HG03159 (cell line): ENCODE measurements around the gene ZNF543.
"Not testable (repeated sequence)": the region's sequence is repeated elsewhere in the genome, so short reads cannot be mapped to it uniquely, and the experiment has no call there.

Experiments used
- ATAC-seq: cut with Tn5 transposase; IDR thresholded peaks from one replicate; pipeline ENCODE4 v1.9.1; 2021; ENCODE audit warnings: mild to moderate bottlenecking, moderate library complexity; ENCODE audit not compliant: unreplicated experiment

The ZNF543 gene

GRCh38 chr19:57319869-57320179 is 448 bp upstream of the ZNF543 start:
- no peak for ATAC-seq

- no peak for ATAC-seq
Measured at GRCh38 chr19:57321116-57321515, 844 bp downstream of the ZNF543 start.

- ATAC-seq: no peak
Measured at GRCh38 chr19:57321751-57322150, 1.5 kb downstream of the ZNF543 start.

- ATAC-seq: no peak
Measured at GRCh38 chr19:57324992-57325391, 4.7 kb downstream of the ZNF543 start.

- no peak for ATAC-seq
Measured at GRCh38 chr19:57327993-57328392, 7.7 kb downstream of the ZNF543 start.

GRCh38 chr19:57334191-57334590 is 13.9 kb downstream of the ZNF543 start:
- no peak for ATAC-seq

GRCh38 chr19:57338877-57339276 is 18.6 kb downstream of the ZNF543 start:
- ATAC-seq: no peak

GRCh38 chr19:57342582-57342981 is 22.3 kb downstream of the ZNF543 start:
- no peak for ATAC-seq

- no peak for ATAC-seq
Measured at GRCh38 chr19:57348136-57348535, 27.9 kb downstream of the ZNF543 start.

- ATAC-seq: peak; percentile 99
Measured at GRCh38 chr19:57350877-57351805, 30.9 kb downstream of the ZNF543 start, which contains the start of gene ZNF304. Gene ZNF304, plus strand, starts transcription at chr19:57351271. Its CDS starts 394 bp downstream, at chr19:57351665.

- ATAC-seq: no peak
Measured at GRCh38 chr19:57351867-57352266, 31.6 kb downstream of the ZNF543 start.

- no peak for ATAC-seq
Measured at GRCh38 chr19:57355916-57356315, 35.6 kb downstream of the ZNF543 start.

GRCh38 chr19:57357406-57357805 is 37.1 kb downstream of the ZNF543 start:
- ATAC-seq: no peak

- no peak for ATAC-seq
Measured at GRCh38 chr19:57359300-57359699, 39.0 kb downstream of the ZNF543 start.

- no peak for ATAC-seq
Measured at GRCh38 chr19:57362419-57362818, 42.1 kb downstream of the ZNF543 start.

GRCh38 chr19:57362997-57363687 is 42.9 kb downstream of the ZNF543 start, which contains the start of the genes TRAPPC2B and ZNF547:
Gene TRAPPC2B, plus strand, starts transcription at chr19:57363551. Its CDS starts 1,283 bp downstream, at chr19:57364834.
Gene ZNF547, plus strand, starts transcription at chr19:57363551. Its CDS starts 5,005 bp downstream, at chr19:57368556.
- ATAC-seq: peak; percentile 94

GRCh38 chr19:57363688-57364181 is 43.5 kb downstream of the ZNF543 start:
- ATAC-seq: no peak

- ATAC-seq: no peak
Measured at GRCh38 chr19:57366776-57367175, 46.5 kb downstream of the ZNF543 start.

GRCh38 chr19:57374179-57374578 is 53.9 kb downstream of the ZNF543 start:
- ATAC-seq: no peak

- ATAC-seq: not testable (repeated sequence)
Measured at GRCh38 chr19:57374647-57375046, 54.4 kb downstream of the ZNF543 start.

GRCh38 chr19:57376151-57376550 is 55.9 kb downstream of the ZNF543 start:
- ATAC-seq: no peak
